Measurements from ENCODE around the gene PYURF.
A peak's percentile ranks its signal among the peaks of the same experiment; 100 is the strongest.

The PYURF gene

DNA sequence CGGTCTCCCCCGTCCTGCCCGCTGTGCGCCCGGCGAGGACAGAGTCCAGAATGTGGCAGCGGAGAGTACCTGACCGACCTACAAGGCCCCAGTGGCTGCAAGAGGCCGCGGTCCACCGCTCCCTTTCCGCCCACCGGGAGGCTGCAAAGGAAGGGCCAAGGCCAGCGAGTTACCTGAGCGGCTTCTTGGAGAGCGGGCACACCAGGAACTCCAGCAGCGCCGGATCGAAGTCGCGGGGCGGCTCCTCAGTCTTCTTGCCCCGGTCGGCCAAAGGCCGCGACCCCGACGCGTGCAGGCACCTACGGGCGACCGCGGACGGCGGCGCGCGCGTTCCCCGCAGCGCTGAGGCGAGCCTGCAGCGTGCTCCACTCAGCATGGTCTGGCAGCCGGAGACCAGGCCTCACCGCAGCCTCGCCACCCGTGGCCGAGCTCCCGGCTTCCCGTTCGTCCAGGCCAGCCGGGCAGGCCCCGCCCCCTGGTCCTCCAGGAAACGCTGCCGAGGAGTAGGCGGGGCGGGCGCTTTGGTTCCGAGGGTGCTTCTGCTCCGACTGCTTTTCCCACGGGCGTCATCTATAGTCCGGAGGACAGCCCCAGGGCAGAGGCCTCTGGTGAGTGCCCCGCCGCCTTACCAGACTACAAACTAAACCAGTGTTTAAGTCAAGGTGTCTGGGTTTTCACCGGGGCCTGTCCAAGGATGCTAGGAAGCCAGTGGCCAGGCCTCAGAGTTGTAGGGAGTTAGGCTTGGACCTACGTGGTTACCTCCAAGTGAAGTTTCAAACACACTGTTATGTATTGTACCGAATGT, at the start of gene PYURF:
PYURF (minus strand) TSS at position 452 of the 805 bp plus-strand sequence; CDS start at position 376, 76 bp downstream.
- peak; percentile 81 for DNase-seq (ENCODE audit: low read depth)

DNA sequence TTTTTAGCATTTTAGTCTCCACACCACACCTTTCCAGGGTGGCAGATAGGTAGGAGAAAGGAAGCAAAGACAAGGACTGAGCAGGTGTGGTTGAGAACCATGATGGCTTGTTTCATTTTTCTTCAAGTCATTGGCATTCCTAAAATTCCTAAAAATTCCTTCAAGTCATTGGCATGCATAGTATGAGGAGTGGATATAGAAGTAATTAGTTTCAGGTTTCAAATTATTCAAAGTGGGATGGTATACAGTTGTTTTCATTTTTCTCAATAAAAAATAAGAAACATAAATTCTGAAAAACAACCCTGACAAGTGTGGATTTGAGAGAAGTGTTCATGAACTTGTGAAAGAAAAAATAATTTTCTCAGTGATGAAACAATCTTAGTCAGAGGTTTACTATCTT, 46.4 kb upstream of the PYURF start:
- no peak for DNase-seq (ENCODE audit: low read depth)

- no peak for DNase-seq (ENCODE audit: low read depth)
Measured at GRCh38 chr4:88567591-88567990, 44.0 kb upstream of the PYURF start.

- no peak for DNase-seq (ENCODE audit: low read depth)
Measured at GRCh38 chr4:88549815-88550214, 26.2 kb upstream of the PYURF start.

DNA sequence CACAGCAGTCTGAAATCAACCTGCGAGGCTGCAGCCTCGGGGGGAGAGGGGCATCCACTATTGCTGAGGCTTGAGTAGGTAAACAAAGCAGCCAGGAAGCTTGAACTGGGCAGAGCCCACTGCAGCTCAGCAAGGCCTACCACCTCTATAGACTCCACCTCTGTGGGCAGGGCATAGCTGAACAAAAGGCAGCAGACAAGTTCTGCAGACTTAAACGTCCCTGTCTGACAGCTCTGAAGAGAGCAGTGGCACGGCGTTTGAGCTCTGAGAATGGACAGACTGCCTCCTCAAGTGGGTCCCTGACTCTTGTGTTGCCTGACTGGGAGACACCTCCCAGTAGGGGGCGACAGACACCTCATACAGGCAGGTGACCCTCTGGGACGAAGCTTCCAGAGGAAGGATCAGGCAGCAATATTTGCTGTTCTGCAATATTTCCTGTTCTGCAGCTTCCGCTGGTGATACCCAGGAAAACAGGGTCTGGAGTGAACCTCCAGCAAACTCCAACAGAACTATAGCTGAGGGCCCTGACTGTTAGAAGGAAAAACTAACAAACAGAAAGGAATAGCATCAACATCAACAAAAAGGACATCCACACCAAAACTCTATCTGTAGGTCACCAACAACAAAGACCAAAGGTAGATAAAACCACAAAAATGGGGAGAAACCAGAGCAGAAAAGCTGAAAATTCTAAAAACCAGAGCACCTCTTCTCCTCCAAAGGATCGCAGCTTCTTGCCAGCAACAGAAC, 15.9 kb upstream of the PYURF start:
- peak; percentile 68 for DNase-seq (ENCODE audit: low read depth)

DNA sequence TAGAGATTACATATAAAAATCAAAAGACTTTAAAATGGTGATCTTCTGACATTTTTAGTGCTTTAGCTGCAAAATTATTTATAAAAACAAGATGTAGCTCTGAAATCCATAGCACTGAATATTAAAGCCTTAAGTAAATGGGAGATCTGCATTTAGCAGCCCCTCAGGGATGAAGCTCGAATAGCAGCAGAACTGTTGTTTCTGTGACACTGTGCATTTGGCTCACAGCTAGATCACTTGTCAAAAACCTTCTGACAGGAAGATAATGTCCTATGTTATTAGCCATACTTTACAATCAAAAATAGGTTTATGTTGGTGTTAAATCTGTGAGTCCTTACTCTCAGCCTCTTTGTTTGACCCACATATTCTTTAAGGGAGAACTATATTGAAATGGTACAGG, 14.1 kb upstream of the PYURF start:
- no peak for DNase-seq (ENCODE audit: low read depth)

- no peak for DNase-seq (ENCODE audit: low read depth)
Measured at GRCh38 chr4:88535090-88535755, 11.6 kb upstream of the PYURF start.

DNA sequence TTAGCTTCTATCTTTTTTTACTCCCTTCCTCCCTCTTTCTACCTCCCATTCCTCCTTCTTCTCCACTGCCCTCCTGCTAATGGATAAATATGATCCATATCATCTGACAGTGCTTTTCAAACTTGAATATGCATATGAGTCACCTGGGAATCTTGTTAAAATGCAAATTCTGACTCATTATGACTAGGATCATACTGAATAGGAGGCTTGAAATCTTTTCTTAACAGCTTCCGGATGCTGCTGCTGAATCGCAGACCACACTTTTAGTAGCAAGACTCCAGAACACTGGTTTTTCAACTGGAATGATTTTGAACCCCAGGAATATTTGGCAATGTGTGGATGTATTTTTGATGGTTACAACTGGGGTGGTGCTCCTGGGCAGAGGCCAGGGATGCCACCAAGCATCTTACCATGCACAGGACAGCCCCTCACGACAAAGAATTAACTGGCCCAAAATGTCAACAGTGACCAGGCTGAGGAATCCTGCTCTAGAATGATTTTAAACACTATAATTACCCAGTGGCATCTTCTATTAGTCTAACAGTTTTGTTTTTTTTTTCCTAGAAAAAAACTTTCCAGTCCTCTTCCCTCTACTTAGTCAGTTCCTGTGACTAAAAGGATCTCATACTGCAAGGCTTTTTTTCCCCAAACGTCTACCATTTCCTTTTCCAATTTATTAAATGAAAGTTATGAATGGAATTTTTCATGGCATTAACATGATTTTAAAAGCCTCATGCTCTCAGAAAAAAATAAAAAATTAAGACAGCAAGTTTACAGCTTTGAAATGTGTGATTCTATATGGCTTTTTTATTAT, 10.6 kb upstream of the PYURF start:
- DNase-seq (ENCODE audit: low read depth): no peak

DNA sequence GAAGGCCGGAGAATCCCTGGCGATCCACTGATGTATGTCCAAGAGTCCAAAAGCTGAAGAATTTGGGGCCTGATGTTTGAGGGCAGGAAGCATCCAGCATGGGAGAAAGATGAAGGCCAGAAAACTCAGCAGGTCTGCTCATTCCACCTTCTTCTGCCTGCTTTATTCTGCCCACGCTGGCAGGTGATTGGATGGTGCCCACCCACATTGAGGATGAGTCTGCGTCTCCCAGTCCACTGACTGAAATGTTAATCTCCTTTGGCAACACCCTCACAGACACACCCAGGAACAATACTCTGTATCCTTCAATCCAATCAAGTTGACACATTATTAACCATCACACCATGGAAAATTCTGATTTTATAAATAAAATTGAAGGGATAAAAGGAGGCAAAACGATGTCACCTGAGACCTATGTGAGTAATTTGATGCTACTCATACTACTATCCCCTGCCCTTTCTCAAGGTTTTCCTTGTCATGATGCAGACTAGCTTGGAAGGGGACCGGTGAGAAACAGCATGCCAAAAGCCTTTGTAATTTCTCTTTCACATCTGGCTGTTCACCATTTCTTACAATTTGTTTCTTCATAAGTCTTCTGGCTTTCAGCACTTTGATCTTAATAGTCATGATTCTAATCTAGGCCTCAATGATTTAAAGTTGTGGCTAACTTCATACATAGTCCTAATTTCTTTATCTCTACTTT, 9.7 kb upstream of the PYURF start:
- no peak for DNase-seq (ENCODE audit: low read depth)

DNA sequence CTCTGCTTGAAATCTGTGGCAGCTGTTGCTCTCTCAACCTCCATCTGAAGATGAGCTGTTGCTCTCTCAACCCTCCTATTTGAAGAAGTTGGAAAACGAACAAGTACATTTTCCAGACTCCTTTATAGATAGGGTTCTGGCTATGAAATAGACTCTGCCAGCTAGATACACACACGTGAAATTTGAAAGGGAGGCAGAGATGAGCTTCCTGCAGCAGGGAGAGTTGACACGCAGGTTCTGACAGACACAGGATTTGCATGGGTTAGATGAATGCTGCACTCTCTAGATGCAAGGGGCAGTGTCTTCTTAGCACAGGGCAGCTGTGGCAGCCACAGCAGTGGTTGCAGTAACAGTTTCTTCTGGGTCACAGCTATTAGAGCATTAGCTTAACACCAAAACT, 8.0 kb upstream of the PYURF start:
- DNase-seq (ENCODE audit: low read depth): no peak

- no peak for DNase-seq (ENCODE audit: low read depth)
Measured at GRCh38 chr4:88528861-88529260, 5.3 kb upstream of the PYURF start.

- DNase-seq (ENCODE audit: low read depth): no peak
Measured at GRCh38 chr4:88527787-88528186, 4.2 kb upstream of the PYURF start.

DNA sequence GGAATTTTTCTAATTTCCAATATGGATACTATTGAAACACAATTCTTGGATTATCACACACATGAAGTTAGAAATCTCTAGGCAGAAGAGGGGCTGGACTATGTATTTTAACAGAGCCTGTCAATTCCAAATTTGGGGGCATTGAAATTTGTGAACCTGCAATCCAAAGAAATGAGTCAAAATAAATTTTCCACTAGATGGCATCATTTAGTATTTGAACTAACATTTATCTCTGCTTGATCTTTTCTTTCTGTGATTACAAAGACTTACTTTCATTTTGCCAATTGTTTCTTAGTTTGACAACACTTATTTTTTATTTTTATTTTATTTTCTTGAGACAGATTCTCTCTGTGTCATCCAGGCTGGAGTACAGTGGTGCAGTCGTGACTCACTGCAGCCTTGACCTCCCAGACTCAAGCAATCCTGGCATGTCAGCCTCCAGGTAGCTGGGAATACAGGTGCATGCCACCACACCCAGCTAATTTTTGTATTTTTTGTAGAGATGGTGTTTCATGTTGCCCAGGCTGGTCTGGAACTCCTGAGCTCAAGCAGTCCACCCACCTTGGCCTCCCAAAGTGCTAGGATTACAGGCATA, 2.7 kb upstream of the PYURF start:
- DNase-seq (ENCODE audit: low read depth): no peak

DNA sequence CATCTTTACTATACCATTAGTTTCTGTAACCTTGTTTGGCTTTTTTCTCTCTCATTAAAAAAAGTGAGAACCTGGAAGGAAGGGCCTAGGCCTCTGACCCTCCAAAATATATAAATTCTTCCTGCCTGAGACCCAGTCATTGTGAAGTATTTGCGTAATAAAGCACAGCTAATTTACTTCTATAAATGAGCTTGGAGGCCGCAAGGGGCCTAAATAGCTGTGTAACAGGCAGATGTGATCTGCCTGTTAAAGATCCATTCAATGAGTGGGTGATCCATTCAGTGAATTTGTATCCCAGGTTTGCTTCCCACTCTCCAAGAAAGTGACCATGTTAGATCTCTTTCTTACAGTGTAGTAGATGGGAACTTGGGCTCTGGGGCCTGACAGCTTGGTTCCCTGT, 595 bp upstream of the PYURF start:
- DNase-seq (ENCODE audit: low read depth): no peak

GRCh38 chr4:88522702-88523324, 763 bp downstream of the PYURF start:
- DNase-seq (ENCODE audit: low read depth): peak; percentile 19

DNA sequence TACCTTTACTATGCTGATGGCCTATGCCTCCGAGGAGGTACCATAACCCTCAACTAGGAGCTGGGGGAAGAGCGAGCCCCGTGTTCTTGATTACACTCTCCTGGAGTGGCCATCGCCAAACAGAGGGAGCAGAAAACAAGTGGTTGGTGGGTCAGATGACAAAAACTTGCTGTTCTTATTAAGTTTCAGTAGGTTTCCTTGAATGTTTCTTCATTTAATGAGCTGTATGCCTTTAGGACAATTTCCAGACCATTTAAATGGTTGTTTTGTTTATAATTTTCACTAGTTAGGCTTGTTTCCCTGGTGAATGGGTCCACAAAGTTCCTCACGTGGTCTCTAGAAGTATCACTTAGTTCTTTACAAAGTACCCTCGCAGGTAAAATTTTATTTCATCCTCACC, 4.7 kb downstream of the PYURF start:
- DNase-seq (ENCODE audit: low read depth): no peak

DNA sequence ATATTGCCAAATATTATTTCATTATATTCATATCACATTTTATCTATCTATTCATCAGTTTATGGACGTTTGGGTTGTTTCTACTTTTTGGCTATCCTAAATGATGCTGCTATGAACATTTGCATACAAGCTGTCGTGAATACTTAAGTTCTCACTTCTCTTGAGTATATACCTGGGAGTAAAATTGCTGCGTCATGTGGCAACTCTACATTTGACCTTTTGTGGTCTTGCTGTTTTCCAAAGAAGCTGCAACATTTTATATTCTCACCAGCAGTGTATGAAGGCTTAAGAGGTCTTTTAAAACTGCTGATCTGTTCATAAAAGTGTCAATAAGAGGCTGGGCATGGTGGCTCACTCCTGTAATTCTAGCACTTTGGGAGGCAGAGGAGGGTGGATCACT, 5.8 kb downstream of the PYURF start:
- no peak for DNase-seq (ENCODE audit: low read depth)

DNA sequence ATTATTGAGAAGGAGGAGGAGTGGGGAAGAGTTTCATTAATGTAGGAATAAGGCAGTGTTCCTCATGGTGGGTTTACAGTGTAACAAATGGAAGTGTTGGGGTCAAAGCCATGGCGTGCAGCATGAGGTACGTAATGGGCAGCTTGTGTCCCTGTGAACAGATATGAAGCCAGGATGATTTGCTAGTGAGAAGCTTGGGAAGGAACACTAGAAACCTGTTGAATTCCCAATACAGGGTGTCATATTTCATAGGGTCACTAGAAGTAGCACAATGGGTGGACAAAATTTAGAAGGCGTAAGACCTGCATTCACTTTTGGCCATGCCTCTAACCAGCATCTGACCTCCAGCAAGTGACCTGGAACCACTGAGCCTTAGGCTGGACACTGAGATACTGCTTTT, 6.8 kb downstream of the PYURF start:
- no peak for DNase-seq (ENCODE audit: low read depth)

DNA sequence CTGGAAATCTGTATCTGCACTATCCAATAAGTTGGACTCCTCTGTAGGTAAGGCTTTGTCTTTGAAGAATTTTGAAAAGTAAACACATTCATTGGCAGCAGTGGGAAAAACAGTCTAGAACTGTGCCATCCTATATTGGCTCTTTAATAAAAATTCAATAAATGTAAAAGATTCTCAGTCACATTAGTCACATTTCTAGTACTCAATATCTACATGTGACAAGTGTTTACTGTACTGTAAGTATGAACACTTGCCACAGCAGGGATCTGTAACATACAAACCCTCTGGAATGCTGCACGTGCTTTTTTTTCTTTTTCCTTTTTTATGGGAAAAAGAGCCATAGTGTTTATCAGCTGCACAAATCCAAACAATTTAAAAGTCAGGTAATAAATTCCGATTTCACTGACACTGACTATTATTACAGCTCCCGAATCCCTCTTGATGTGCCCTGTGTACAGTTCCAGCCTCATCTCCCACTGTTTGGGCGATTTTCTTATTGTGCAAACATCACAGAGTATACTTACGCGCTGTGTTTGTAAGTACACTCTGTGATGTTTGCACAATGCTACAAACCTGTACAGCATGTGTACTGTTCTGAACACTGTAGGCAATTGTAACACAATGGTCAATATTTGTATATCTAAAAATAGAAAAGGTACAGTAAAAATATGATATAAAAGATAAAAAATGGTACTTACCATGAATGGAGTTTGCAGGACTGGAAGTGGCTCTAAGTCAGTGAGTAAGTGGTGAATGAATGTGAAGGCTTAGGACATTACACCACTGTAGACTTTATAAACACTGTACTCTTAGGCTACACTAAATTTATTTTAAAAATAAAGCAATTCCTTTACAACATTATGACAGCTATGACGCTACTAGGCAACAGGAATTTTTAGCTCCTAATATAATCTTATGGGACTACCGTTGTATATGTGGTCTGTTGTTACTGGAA, 8.7 kb downstream of the PYURF start:
- no peak for DNase-seq (ENCODE audit: low read depth)
